K562 (cell line): ENCODE measurements around the gene MRGPRF. TPM values are rescaled to one million over a fixed set of nuclear protein-coding genes. Genes with fewer than 3 reads are reported as not detected.

Source experiments
- JUN ChIP-seq, 2 experiments: sonication (generic) in 1 of 2; formaldehyde crosslinking in 1 of 2; IDR thresholded peaks; 2 replicates each; pipeline versions ENCODE4 v1.6.1 to v1.8.0; 2012 to 2022; ENCODE audit warnings: borderline replicate concordance in 2 of 2, mild to moderate bottlenecking in 2 of 2, improper control_type of control experiment in 1 of 2, low read depth in 1 of 2, low read length in 1 of 2, missing genetic modification reagents in 1 of 2
- NCOA6 ChIP-seq: fragments of 450-650 bp; IDR thresholded peaks from 2 replicates; pipeline ENCODE4 v1.6.1; 2017; ENCODE audit warnings: mild to moderate bottlenecking
- POLR2G ChIP-seq: fragments of 200-400 bp; formaldehyde crosslinking; IDR thresholded peaks from 2 replicates; pipeline ENCODE4 v1.6.1; 2017; ENCODE audit warnings: low read depth, mild to moderate bottlenecking, antibody characterized with exemption, low read length, moderate library complexity
- SPI1 ChIP-seq: IDR thresholded peaks from 2 replicates; pipeline ENCODE4 v1.6.1; 2011; ENCODE audit warnings: low read depth, low read length, control low read depth, borderline replicate concordance
- SUPT5H ChIP-seq: fragments of 450-650 bp; IDR thresholded peaks from 2 replicates; pipeline ENCODE4 v1.6.1; 2016
- THAP12 ChIP-seq: fragments of 250-450 bp; sonication (Bioruptor Pico); IDR thresholded peaks from 2 replicates; pipeline ENCODE4 v1.9.0; 2021; ENCODE audit warnings: mild to moderate bottlenecking, inconsistent platforms
- ZBTB2 ChIP-seq: fragments of 450-650 bp; IDR thresholded peaks from 2 replicates; pipeline ENCODE4 v1.6.1; 2016; ENCODE audit warnings: antibody characterized with exemption
- ZBTB5 ChIP-seq: fragments of 450-650 bp; IDR thresholded peaks from 2 replicates; pipeline ENCODE4 v1.6.1; 2017; ENCODE audit warnings: antibody characterized with exemption
- ZNF124 ChIP-seq: sonication (generic); formaldehyde crosslinking; IDR thresholded peaks from 2 replicates; pipeline ENCODE4 v1.8.1; 2022; ENCODE audit warnings: missing genetic modification reagents
- ZNF644 ChIP-seq: fragments of 200-800 bp; sonication (Bioruptor generic); IDR thresholded peaks from 2 replicates; pipeline ENCODE4 v1.6.1; 2016; ENCODE audit warnings: low read depth, missing genetic modification characterization, missing compliant biosample characterization
- ZNF764 ChIP-seq: fragments of 250-450 bp; sonication (Bioruptor Pico); IDR thresholded peaks from 2 replicates; pipeline ENCODE4 v1.4.0; 2020; ENCODE audit warnings: low read depth, mild to moderate bottlenecking, moderate library complexity
- ZNF778 ChIP-seq: fragments of 450-650 bp; formaldehyde crosslinking; IDR thresholded peaks from 2 replicates; pipeline ENCODE4 v1.4.0; 2020; ENCODE audit warnings: mild to moderate bottlenecking, moderate library complexity
- polyA plus RNA-seq, 8 experiments: library from polyadenylated mRNA; depleted of rRNA in 4 of 8; stranded (reverse) in 5 of 8; unstranded in 3 of 8; fragments of >200 nt; fragmentation: Nextera tagmentation in 2 of 8; fragmentation: Illumina TruSeq in 1 of 8; extraction: Ambion mirVana in 2 of 8; extraction: Trizol in 1 of 8; gene quantifications; 2 replicates each; pipeline versions ENCODE4 v1.2.1 to v1.2.3, GENCODE V29; 2011 to 2014; ENCODE audit warnings: inconsistent platforms in 1 of 8, missing spikeins in 1 of 8
- total RNA-seq, 7 experiments: library from RNA; depleted of rRNA in 6 of 7; stranded (reverse); fragments of >200 nt in 6 of 7; fragmentation: Illumina TruSeq in 2 of 7; extraction: Trizol in 2 of 7; gene quantifications; 2 replicates each; pipeline versions ENCODE4 v1.2.1 to v1.2.3, GENCODE V29; 2011 to 2021; ENCODE audit warnings: low replicate concordance in 1 of 7
- TF ChIP-seq, protein P1 (sequence below): sonication (generic); formaldehyde crosslinking; IDR thresholded peaks from 2 replicates; pipeline ENCODE4 v1.9.0; 2022; ENCODE audit warnings: mild to moderate bottlenecking, missing genetic modification reagents
- TF ChIP-seq, protein P2 (sequence below): fragments of 450-650 bp; IDR thresholded peaks from 2 replicates; pipeline ENCODE4 v1.6.1; 2014; ENCODE audit warnings: low read depth, mild to moderate bottlenecking, moderate library complexity, borderline replicate concordance

Gene MRGPRF
- total and polyA plus RNA-seq, 9 of the 15 experiments (the other 6 are each of a cell fraction or from before 2014, with no cell fraction given), result not detected

- TF ChIP-seq, protein P1, sequence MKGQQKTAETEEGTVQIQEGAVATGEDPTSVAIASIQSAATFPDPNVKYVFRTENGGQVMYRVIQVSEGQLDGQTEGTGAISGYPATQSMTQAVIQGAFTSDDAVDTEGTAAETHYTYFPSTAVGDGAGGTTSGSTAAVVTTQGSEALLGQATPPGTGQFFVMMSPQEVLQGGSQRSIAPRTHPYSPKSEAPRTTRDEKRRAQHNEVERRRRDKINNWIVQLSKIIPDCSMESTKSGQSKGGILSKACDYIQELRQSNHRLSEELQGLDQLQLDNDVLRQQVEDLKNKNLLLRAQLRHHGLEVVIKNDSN (CRISPR knock-in tag), result peak; percentile 98
- TF ChIP-seq ZNF764 (CRISPR knock-in tag), result no peak
- TF ChIP-seq ZNF124 (CRISPR knock-in tag), result no peak
- TF ChIP-seq ZNF644, result no peak
- no peak for TF ChIP-seq NCOA6
- TF ChIP-seq, protein P2, sequence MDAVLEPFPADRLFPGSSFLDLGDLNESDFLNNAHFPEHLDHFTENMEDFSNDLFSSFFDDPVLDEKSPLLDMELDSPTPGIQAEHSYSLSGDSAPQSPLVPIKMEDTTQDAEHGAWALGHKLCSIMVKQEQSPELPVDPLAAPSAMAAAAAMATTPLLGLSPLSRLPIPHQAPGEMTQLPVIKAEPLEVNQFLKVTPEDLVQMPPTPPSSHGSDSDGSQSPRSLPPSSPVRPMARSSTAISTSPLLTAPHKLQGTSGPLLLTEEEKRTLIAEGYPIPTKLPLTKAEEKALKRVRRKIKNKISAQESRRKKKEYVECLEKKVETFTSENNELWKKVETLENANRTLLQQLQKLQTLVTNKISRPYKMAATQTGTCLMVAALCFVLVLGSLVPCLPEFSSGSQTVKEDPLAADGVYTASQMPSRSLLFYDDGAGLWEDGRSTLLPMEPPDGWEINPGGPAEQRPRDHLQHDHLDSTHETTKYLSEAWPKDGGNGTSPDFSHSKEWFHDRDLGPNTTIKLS, result peak; percentile 66; the same call in 1 of the 2 replicates
- no peak for TF ChIP-seq SPI1
- no peak for TF ChIP-seq JUN (IDR thresholded peaks at IDR 0.05; ENCODE audit: borderline replicate concordance, low read depth, low read length)
- no peak for TF ChIP-seq JUN (CRISPR knock-in tag; IDR thresholded peaks at IDR 0.05; ENCODE audit: borderline replicate concordance)
- TF ChIP-seq ZBTB2, result no peak
- TF ChIP-seq ZNF778, result no peak
- TF ChIP-seq POLR2G, result no peak
- no peak for TF ChIP-seq SUPT5H
- no peak for TF ChIP-seq ZBTB5
- TF ChIP-seq THAP12 (CRISPR knock-in tag), result no peak
These were observed 38.4 kb downstream of the MRGPRF start (continued) for GRCh38 chr11:68974421-68975194.
